ENCODE measurements around the gene VPS51.
"Not testable (repeated sequence)": the region's sequence is repeated elsewhere in the genome, so short reads cannot be mapped to it uniquely, and the experiment has no call there.

VPS51 gene

DNA sequence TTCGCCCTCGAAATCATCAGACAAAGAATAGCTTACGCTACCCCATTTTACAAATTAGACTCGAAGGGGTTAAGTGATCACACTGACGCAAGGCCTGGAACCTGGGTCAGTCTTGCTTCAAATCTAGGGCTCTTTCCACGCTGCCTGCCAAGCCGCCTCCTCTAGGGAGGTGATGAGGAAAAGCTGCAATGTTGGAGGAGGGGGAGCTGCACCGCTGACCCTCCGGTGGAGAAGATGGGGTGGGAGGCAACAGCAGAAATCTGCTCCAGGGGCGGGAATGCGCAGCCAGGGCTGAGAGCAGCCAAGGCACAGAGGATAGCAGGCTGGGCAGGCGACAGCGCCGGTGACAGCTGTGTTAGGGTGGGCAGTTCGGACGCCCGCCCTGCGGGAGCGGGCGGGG lies 37.7 kb downstream of the VPS51 start:
- DNase-seq (ENCODE audit: low read depth in 2 of 2), result no peak

- peak; percentile 86 to 90 for DNase-seq (ENCODE audit: low read depth in 2 of 2)
Observed at GRCh38 chr11:65134240-65134951, 38.4 kb downstream of the VPS51 start, which contains the start of gene SYVN1. TSS of gene SYVN1 (minus strand) at chr11:65134519. CDS start at chr11:65133601, 918 bp downstream.

DNA sequence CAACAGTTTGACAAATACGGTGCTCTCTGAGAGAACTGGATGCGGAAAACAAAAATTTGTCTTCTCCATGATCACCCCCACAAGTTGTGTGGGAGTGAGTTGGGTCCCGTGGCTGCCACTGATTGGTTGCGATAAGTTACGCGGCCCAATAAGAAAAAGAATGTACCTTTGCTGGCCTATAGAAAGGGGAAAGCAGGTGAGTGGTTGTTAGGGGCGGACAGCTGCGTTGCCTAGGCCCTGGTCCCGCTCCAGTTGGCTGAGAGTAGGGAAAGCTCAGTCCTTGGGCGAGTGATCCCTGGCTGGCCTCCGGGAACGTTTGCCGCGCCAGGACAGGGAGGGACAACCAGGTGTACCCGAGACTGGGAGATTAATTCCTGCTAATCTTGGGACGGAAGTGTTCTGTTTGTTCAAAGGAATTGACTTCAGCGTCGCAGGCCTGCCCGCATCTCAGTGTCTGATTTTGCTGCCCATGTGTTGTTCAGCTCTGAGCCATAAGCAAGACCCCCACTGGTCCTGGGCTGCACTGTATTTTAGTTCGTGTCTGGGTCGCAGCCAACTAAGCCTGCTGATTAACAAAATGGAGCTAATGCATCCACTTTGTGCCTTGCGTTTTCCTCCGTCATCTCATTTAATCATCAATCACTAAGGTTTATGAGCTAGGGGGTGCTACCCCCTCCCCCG lies 39.1 kb downstream of the VPS51 start:
- peak; percentile 63 to 77 for DNase-seq (ENCODE audit: low read depth in 2 of 2)

DNA sequence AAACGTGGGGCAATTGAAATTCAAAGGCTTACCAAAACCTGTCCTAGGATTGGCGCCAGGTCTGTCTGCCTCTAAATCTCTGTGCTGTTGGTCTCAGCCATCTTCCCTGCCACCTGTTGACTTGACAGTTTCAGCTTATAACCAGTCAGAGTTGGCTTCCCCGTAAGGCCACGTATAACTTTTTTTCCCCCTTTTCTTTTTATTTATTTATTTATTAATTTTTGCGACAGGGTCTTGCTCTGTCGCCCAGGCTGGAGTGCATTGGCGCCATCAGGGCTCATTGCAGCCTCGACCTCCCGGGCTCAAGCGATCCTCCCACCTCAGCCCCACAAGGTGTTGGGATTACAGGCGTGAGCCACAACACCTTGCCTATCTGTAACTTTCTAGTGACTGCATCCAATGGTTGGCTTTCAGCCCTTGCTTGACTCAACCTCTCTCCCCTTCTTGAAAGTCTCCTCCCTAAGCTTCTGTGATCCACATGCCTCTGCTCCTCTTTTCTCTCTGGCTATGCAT lies 39.7 kb downstream of the VPS51 start:
- no peak for DNase-seq (ENCODE audit: low read depth in 2 of 2)

- no peak for DNase-seq (ENCODE audit: low read depth in 2 of 2)
Observed at GRCh38 chr11:65136515-65137096, 40.6 kb downstream of the VPS51 start.

GRCh38 chr11:65141896-65142494 lies 46.0 kb downstream of the VPS51 start:
- DNase-seq (ENCODE audit: low read depth in 2 of 2), result no peak

- DNase-seq (ENCODE audit: low read depth in 2 of 2), result no peak
Observed at GRCh38 chr11:65147352-65148075, 51.5 kb downstream of the VPS51 start.

DNA sequence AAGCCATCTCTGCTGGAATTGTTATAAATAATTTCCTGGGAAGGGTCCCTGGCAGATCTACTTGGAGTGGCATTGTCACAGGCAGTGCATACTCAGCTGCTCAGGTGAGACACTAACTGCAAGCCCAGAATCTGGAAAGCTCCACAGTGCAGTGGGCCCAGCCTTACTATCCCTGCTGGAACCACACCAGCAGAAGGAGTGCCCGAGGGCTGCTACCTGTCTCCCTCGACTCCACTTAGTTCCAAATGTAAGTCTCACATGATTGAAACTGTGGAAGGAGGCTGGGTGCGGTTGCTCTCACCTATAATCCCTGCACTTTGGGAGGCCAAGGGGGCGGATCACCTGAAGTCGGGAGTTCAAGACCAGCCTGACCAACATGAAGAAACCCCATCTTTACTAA lies 52.6 kb downstream of the VPS51 start:
- no peak for DNase-seq (ENCODE audit: low read depth in 2 of 2)

GRCh38 chr11:65150131-65150508 lies 54.1 kb downstream of the VPS51 start:
- DNase-seq (ENCODE audit: low read depth in 2 of 2), result not testable (repeated sequence)

GRCh38 chr11:65150509-65151299 lies 54.7 kb downstream of the VPS51 start:
- DNase-seq (ENCODE audit: low read depth in 2 of 2), result peak; percentile 30 to 34

DNA sequence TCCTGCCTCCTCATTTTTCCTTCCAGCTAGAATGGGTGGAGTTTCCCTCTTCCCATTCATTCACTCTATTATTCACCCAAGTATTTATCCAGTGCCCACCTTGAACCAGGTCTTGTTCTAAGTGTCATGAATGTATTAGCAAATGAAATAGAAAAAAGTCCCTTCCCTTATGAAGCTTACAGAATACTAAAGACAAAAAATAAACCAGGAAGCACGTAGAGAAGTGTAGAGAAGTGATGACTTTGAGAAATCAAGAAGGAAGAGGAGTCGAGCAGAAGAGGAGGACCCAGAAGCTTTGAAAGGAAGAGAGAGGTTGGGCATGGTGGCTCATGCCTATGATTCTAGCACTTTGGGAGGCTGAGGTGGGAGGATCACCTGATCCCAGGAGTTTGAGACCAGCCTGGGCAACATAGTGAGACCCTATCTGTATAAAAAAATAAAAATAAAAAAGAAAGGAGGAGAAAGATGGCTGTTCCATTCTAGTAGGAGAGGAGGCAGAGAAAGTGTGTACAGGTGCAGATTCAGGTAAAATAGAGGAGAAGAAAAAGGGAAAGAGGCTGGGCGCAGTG lies 55.4 kb downstream of the VPS51 start:
- DNase-seq (ENCODE audit: low read depth in 2 of 2), result no peak

DNA sequence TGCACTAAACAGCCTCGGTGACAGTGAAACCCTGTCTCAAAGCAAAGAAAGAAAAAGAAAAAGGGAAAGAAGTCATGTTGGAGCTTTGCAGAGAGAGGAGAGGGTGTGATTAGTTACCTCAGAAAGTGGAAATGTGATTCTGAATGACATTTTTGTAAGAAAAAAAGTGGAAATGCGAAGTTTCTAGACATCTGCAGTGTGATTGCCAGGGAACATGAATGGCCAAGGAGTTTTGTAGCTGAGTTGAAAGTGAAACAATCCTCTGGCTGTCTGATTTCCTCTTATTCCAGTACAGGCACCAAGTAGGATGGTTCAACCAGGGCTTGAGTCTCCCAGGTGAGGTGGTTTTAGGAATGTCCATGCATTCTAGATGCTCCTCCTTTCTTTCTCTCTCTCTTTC lies 56.1 kb downstream of the VPS51 start:
- DNase-seq (ENCODE audit: low read depth in 2 of 2), result no peak

GRCh38 chr11:65156256-65156655 lies 60.2 kb downstream of the VPS51 start:
- DNase-seq (ENCODE audit: low read depth in 2 of 2), result no peak

- DNase-seq (ENCODE audit: low read depth in 2 of 2), result no peak
Observed at GRCh38 chr11:65156926-65157325, 60.9 kb downstream of the VPS51 start.

DNA sequence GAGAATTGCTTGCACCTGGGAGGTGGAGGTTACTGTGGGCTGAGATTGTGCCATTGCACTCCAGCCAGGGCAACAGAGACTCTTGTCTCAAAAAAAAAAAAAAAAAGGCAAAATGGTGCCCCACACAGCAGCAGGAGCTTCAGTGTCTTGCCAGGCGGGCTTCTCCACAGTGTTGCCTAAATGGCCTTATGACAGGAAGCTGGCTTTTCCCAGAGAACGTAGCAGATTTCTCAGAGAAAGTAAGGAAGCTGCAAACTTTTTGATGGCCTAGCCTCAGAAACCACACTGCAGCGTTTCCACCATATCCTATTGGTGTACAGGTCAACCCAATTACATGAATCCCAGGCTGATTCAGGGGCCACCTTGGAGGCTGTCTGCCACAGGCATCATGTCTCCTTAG lies 61.3 kb downstream of the VPS51 start:
- no peak for DNase-seq (ENCODE audit: low read depth in 2 of 2)

DNA sequence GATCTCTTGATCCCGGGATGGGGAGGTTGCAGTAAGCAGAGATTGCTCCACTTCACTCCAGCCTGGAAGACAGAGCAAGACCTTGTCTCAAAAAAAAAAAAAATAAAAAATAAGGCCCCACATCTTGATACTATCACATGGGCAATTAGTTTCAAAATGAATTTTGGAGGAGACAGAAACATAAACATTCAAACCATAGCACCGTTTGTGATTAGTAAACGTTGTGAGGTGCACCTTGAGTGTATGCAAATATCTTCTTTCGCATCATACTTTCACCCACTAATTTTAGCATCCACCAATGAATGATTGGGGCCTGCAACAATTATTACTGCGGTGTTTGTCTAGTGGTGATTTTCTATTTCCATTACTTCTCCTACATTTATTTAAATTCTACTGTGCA lies 63.0 kb downstream of the VPS51 start:
- DNase-seq (ENCODE audit: low read depth in 2 of 2), result no peak

DNA sequence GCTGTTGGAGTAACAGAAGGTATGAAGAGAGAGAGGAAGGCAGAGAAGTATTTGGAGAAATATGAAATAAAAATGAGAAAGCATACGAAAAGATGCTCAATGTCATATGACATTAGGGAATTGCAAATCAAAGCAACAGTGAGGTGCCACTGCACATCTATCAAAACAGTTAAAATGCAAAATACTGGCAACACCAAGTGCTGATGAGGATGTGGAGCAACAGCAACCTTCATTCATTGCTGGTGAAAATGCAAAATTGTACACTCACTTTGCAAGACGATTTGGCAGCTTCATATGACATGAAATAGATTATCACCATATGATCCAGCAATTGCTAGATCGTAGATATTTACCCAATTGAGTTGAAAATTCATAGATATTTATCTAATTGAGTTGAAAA lies 64.6 kb downstream of the VPS51 start:
- no peak for DNase-seq (ENCODE audit: low read depth in 2 of 2)
